Right lung (tissue), 5 donors: ENCODE results near the gene CLCNKA. TPM values are rescaled to one million over a fixed set of nuclear protein-coding genes. Genes with fewer than 3 reads are reported as not detected.

ENCODE experiments used
- DNase-seq, 2 donors: peaks; one replicate each; pipeline ENCODE4 v3.0.0-alpha.2; 2013
- polyA plus RNA-seq, 5 donors: library from polyadenylated mRNA; unstranded; fragments of 120-200 nt; gene quantifications; one replicate each; pipeline versions ENCODE4 v1.2.1 to v1.2.3, GENCODE V29; 2013; ENCODE audit warnings: inconsistent platforms in 1 of 5, low replicate concordance in 1 of 5; ENCODE audit not compliant: insufficient read length in 5 of 5, insufficient read depth in 1 of 5

The CLCNKA gene
- polyA plus RNA-seq, 5 donors: 0.54 to 1.1 (median 0.88) TPM

GRCh38 chr1:16078925-16079656 is 57.3 kb downstream of the CLCNKA start:
- DNase-seq: peak; percentile 68 to 80

GRCh38 chr1:16080422-16081150 is 58.8 kb downstream of the CLCNKA start:
- no peak for DNase-seq

- no peak for DNase-seq
These were observed 59.8 kb downstream of the CLCNKA start for GRCh38 chr1:16081636-16082035.

GRCh38 chr1:16082283-16083038 is 60.6 kb downstream of the CLCNKA start:
- DNase-seq: no peak

- no peak for DNase-seq
These were observed 61.6 kb downstream of the CLCNKA start for GRCh38 chr1:16083486-16083885.

Other genes with a start within 250 kb of the CLCNKA start
- gene UQCRHL, start 214.4 kb upstream of the CLCNKA start, polyA plus RNA-seq: 1 to 10 TPM; 1.8 to 2.9 (median 2.8) TPM
- 10 to 100 TPM; 53.9 to 65.8 (median 55.9) TPM for gene SPEN, start 174.3 kb upstream of the CLCNKA start, polyA plus RNA-seq
- 10 to 100 TPM; 27.8 to 38.2 (median 31.4) TPM for gene ZBTB17, start 45.9 kb upstream of the CLCNKA start, polyA plus RNA-seq
- under 1 TPM in 2 of 5 donors, not detected in 3; 0.06 to 0.07 TPM for gene SRARP, start 17.8 kb upstream of the CLCNKA start, polyA plus RNA-seq
- 10 to 100 TPM in 1 of 5 donors, 1 to 10 TPM in 4; 1.3 to 11.2 (median 2.7) TPM for gene HSPB7, start 4.0 kb upstream of the CLCNKA start, polyA plus RNA-seq
- gene CLCNKB, start 21.7 kb downstream of the CLCNKA start, polyA plus RNA-seq: 1 to 10 TPM; 4.7 to 6.3 (median 5.7) TPM
- gene FAM131C, start 51.6 kb downstream of the CLCNKA start, polyA plus RNA-seq: under 1 TPM; 0.11 to 0.27 (median 0.24) TPM
- 10 to 100 TPM; 13.6 to 34.4 (median 22.8) TPM for gene EPHA2, start 134.0 kb downstream of the CLCNKA start, polyA plus RNA-seq
- 10 to 100 TPM; 43.0 to 66.2 (median 59.9) TPM for gene ARHGEF19, start 190.6 kb downstream of the CLCNKA start, polyA plus RNA-seq
- 1 to 10 TPM; 2.3 to 6.6 (median 4.1) TPM for gene CPLANE2, start 215.1 kb downstream of the CLCNKA start, polyA plus RNA-seq